GM19193 (cell line): ENCODE results near the gene ZNF547.
A peak's percentile ranks its signal among the peaks of the same experiment; 100 is the strongest.

ENCODE experiments used
- POLR2A ChIP-seq: IDR thresholded peaks from 4 replicates; pipeline ENCODE4 v1.6.1; 2011; ENCODE audit not compliant: insufficient read depth, insufficient read length; ENCODE audit errors: extremely low read depth

The ZNF547 gene

DNA sequence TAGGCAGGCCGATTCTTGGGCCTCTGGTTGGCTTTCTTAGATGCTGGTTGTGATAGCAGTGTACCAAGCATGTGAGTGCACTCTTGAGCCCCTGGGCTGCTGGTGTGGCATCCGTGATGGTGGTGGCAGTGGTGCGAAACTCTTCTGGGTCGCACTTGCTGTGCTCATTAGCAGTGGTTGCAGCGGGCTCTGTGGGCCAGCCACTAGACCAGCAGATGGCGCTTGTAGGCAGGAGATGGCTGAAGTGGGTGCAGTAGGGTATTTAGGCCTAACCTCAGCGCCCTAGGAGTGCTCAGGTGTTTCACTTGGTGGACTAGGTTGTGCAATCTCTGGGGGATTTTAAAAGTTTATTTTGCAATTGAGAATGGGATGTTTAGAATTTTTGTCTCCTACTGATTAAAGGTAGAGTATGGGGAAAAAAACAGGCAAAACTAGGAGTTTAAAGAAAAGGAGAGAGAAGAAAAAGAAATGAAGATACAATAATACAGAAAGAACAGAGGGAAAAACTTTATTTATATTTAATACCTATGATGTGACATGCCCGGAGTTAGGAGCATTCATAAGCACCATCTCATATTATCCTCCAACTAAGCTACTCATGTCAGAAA lies 43.3 kb downstream of the ZNF547 start:
- TF ChIP-seq POLR2A = no peak

DNA sequence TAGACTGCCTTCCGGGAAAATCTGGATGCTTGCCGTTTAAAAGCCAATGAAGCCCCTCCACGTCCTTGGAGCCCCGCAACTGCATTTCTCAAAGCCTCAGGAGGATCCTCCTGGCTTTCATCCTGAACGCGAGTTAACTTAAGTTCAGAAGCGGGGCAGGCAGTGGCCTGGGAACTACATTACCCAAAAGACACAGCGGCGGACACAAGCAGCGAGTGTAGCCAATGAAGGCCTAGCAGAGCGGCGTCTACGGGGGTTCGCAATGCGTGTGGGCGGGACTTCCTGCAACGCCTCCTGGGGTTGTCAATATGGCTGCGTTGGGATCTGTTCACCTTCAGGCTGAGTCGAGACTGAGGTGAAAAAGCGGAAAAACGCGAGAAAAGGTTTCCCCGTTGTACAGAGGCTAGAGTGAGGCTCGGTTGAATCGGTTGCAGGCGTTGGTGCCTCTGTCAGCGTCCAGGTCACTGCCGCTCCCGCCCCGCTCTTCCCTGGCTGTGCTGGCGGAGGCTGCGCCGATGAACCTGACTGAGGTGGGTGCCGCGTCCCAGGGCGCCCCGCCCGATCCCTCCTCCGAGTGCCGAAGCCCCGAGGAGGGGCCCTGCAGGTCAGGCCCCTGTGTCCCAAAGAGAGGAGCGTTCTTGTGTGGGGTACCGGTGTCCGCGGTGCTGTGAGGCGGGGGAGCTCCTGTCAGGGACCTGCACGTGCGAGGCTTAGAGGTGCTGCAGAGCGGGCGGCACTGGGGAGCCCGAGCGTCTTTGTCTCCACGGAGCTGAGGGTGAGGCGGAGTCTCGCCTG lies 47.7 kb downstream of the ZNF547 start, which contains the start of gene ZNF17:
Gene ZNF17, plus strand, starts transcription at position 285 of the 795 bp plus-strand sequence. CDS start 2,455 bp downstream, outside the sequence.
- peak; percentile 62 for TF ChIP-seq POLR2A

- no peak for TF ChIP-seq POLR2A
Measured at GRCh38 chr19:57419439-57419838, 56.1 kb downstream of the ZNF547 start.

DNA sequence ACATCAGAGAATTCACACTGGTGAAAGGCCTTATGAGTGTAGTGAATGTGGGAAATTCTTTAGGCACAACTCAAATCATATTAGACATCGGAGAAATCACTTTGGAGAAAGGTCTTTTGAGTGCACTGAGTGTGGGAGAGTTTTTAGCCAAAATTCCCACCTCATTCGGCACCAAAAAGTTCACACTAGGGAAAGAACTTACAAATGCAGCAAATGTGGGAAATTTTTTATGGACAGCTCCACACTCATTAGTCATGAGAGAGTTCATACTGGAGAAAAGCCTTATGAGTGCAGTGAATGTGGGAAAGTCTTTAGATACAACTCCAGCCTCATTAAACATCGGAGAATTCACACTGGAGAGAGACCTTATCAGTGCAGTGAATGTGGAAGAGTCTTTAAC lies 57.7 kb downstream of the ZNF547 start:
- no peak for TF ChIP-seq POLR2A
